ENCODE data around the gene VPS52.

VPS52 gene

DNA sequence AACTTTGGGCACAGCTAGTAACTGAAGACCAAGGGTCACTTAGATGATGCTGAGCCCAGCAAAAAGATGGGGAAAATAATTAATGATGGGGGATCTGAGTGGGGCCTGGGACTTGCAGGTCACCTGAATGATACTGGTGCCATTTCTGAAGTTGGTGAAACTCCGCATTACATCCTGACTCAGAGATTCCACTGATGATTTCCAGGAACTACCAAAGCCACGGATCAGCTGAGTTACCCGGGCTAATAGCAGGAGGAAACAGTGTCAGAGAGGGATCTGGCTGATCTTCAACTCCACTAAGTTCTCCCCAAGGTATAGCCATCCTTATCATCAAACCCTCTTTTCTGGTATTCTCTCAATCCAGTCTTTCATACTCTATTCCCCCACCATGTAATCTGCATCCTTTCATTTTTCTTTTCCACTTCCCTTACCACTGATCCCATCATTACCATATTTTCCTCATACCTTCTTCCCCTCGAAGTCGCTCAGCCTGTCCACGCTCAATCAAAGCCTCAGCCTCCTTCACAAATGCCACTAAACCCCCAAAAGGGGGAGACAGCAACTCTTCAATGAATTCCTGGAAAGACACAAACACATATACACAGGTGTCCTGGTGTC, 20.2 kb downstream of the VPS52 start:
- H3K4me1 ChIP-seq, result peaks cover 10% of the 10 kb centered on the region
- no peak overlapping the region for H3K4me2 ChIP-seq (ENCODE audit: low read length)
- H3K27me3 ChIP-seq (ENCODE audit: control insufficient read depth, insufficient read depth, low read length), result no peaks in the 10 kb centered on the region
- no peak overlapping the region for H3K27ac ChIP-seq
- H3K9ac ChIP-seq, result no peak overlapping the region
- H2AFZ ChIP-seq, result no peak overlapping the region
- H3K79me2 ChIP-seq, result no peaks in the 10 kb centered on the region
- H3K36me3 ChIP-seq (ENCODE audit: control insufficient read depth, insufficient read depth, low read length), result no peaks in the 10 kb centered on the region
- TF ChIP-seq, protein P1, sequence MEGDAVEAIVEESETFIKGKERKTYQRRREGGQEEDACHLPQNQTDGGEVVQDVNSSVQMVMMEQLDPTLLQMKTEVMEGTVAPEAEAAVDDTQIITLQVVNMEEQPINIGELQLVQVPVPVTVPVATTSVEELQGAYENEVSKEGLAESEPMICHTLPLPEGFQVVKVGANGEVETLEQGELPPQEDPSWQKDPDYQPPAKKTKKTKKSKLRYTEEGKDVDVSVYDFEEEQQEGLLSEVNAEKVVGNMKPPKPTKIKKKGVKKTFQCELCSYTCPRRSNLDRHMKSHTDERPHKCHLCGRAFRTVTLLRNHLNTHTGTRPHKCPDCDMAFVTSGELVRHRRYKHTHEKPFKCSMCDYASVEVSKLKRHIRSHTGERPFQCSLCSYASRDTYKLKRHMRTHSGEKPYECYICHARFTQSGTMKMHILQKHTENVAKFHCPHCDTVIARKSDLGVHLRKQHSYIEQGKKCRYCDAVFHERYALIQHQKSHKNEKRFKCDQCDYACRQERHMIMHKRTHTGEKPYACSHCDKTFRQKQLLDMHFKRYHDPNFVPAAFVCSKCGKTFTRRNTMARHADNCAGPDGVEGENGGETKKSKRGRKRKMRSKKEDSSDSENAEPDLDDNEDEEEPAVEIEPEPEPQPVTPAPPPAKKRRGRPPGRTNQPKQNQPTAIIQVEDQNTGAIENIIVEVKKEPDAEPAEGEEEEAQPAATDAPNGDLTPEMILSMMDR (IDR thresholded peaks at IDR 0.05), result no peak
- H3K4me3 ChIP-seq (ENCODE audit: low read depth, low read length), result no peak overlapping the region
- H3K9me3 ChIP-seq (ENCODE audit: control insufficient read depth, low read length), result no peaks in the 10 kb centered on the region

DNA sequence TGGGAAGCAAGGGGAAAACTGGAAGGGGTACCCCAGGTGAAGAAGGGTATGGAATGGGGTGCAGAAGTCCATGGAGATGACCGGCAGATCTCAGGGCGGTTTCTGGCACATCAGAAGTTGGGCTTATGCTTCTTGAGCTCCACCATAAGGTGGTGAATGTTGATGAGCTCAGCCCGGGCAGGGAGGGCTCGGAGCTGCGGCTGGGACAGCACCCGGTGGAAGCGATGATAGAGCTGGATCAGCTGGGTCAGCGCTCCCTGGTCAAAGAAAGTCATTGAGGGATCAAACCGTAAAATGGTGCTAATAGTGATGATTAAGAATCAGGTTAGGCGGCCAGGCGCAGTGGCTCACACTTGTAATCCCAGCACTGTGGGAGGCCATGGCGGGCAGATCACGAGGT, 20.9 kb downstream of the VPS52 start:
- Histone ChIP-seq H3K4me2 (ENCODE audit: low read length) (no peak overlapping the region), H3K4me3 (ENCODE audit: low read depth, low read length) (no peak overlapping the region), H3K27ac (no peak overlapping the region), H3K4me1 (peaks cover 10% of the 10 kb centered on the region), H2AFZ (no peak overlapping the region), H3K27me3 (ENCODE audit: control insufficient read depth, insufficient read depth, low read length) (no peaks in the 10 kb centered on the region), H3K79me2 (no peaks in the 10 kb centered on the region), H3K9ac (no peak overlapping the region), H3K9me3 (ENCODE audit: control insufficient read depth, low read length) (no peaks in the 10 kb centered on the region), H3K36me3 (ENCODE audit: control insufficient read depth, insufficient read depth, low read length) (no peaks in the 10 kb centered on the region)
- TF ChIP-seq, protein P1 (IDR thresholded peaks at IDR 0.05), result no peak

DNA sequence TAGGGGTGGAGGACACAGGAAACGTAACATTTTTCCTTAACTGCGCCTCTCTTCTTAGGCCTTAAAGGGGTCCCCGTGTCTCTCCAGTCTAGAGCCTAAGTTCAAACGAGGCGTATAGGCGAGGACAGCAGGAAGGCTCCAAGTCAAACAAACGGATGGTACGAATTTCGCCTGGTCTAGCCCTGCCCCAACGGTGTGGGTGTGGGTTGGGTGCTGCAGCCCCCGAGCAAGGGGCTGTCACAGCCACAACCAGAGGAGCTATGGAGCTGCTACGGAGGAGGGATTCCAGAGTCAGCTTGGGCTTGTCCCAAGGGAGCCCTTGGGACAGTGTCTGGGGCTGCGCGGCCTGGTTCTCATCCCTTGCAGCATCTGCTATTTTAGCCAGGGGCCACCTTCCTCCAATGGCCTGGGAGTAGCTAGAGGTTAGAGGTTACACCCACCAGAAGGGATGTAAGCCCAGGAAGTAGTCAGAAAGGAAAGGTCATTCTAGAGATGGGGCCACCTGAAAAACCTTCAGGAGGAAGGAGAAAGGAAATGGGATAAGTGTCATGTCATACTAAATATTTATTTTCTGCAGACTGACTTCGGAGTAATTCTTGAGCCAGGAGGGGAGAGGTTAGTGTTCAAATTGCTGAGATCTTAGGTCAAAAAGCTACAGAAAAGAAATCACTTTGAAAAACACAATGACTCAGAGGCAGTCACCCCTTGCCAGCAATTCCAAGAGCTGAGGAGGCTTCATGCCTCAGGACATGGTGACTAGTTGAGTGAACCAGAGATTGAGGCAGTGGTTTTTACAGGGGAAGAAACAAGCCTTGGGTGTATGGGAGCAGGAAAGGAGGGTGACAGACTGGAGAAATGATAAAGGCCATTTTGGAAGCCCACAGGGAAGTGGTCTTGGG, 21.7 kb downstream of the VPS52 start:
- peak overlapping the region; percentile 94 for H3K27ac ChIP-seq

DNA sequence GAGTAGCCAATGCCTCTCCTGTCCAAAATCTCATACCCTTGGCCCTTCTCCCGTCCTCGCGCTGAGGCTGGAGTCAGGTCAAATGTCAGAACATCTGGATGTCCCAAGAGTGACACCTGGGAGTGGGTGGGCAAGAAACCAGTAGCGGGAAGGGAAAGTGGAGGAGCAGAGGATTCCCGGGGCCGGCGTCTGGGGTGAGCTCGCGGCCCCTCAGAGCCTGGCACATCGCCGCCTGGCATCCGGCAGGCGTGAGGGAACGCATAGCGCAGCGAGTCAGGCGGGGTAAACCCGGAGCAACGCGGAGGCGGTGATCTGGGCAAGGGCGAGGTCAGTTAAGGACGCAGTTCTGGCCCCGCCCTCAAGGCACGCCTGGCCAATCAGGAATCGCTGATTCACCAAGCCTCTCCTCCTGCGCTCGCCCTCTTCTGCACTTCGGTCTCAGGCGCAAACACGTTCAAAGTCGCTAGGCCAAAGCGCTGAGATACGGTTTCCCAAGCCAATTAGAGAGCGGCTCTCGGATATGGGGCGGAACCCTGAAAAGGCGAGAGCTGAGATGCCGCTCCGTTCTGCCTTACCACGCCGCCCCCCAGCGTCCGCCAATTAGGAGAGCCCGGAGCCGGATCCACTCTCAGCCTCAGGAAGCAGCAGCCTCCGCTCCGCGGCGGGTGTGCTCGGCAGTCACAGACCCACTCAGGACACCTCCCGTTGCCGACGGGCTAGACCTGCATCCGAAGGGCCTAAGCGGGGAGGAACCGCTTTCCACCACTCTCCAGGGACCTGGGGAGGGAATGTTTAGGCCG, 22.5 kb downstream of the VPS52 start:
- TF ChIP-seq, protein P1 (IDR thresholded peaks at IDR 0.05), result peak; percentile 21
- H3K4me3 ChIP-seq (ENCODE audit: low read depth, low read length), result peak overlapping the region; percentile 71
- H3K36me3 ChIP-seq (ENCODE audit: control insufficient read depth, insufficient read depth, low read length), result no peaks in the 10 kb centered on the region

More for the DNA sequence above, 21.7 kb downstream of the VPS52 start:
- Histone ChIP-seq H3K9me3 (ENCODE audit: control insufficient read depth, low read length) (no peaks in the 10 kb centered on the region), H3K27me3 (ENCODE audit: control insufficient read depth, insufficient read depth, low read length) (no peaks in the 10 kb centered on the region), H3K4me3 (ENCODE audit: low read depth, low read length) (peak overlapping the region; percentile 71), H3K9ac (peak overlapping the region; percentile 42), H3K4me2 (ENCODE audit: low read length) (peak overlapping the region; percentile 93), H3K79me2 (no peaks in the 10 kb centered on the region), H2AFZ (peak overlapping the region; percentile 89), H3K4me1 (peaks cover 10% of the 10 kb centered on the region), H3K36me3 (ENCODE audit: control insufficient read depth, insufficient read depth, low read length) (no peaks in the 10 kb centered on the region)
- TF ChIP-seq, protein P1 (IDR thresholded peaks at IDR 0.05), result no peak

More for the DNA sequence above, 22.5 kb downstream of the VPS52 start:
- Histone ChIP-seq H3K79me2 (no peaks in the 10 kb centered on the region), H3K27me3 (ENCODE audit: control insufficient read depth, insufficient read depth, low read length) (no peaks in the 10 kb centered on the region), H2AFZ (peak overlapping the region; percentile 89), H3K9ac (peak overlapping the region; percentile 42), H3K4me1 (peaks cover 10% of the 10 kb centered on the region), H3K4me2 (ENCODE audit: low read length) (peak overlapping the region; percentile 93), H3K27ac (peak overlapping the region; percentile 94), H3K9me3 (ENCODE audit: control insufficient read depth, low read length) (no peaks in the 10 kb centered on the region)

All from parathyroid adenoma (tissue), 2 donors.